Fibroblast of lung (primary cell): ENCODE results near the gene DNAAF3. TPM values are rescaled to one million over a fixed set of nuclear protein-coding genes. Genes with fewer than 3 reads are reported as not detected.

ENCODE experiments used
- DNase-seq, 2 donors: peaks; one replicate each; pipeline versions ENCODE4 v3.0.0 to v3.0.0-alpha.2; 2010; ENCODE audit warnings: low read depth in 2 of 2
- H2AFZ ChIP-seq: 2 replicates; pipeline ENCODE4 v1.5.1; 2012; ENCODE audit warnings: low read length, control low read depth, inconsistent platforms
- H3K27ac ChIP-seq: 2 replicates; pipeline ENCODE4 v1.5.1; 2011; ENCODE audit warnings: low read length, control low read depth; ENCODE audit not compliant: insufficient read depth
- H3K27me3 ChIP-seq: 2 replicates; pipeline ENCODE4 v1.5.1; 2011; ENCODE audit warnings: mild to moderate bottlenecking, low read length; ENCODE audit not compliant: control insufficient read depth, insufficient read depth
- H3K36me3 ChIP-seq: 2 replicates; pipeline ENCODE4 v1.5.1; 2011; ENCODE audit warnings: low read length; ENCODE audit not compliant: control insufficient read depth, insufficient read depth
- H3K4me1 ChIP-seq: 2 replicates; pipeline ENCODE4 v1.5.1; 2011; ENCODE audit warnings: low read length; ENCODE audit not compliant: control insufficient read depth, insufficient read depth; ENCODE audit errors: extremely low read depth
- H3K4me2 ChIP-seq: 2 replicates; pipeline ENCODE4 v1.5.1; 2011; ENCODE audit warnings: low read length, control low read depth; ENCODE audit not compliant: insufficient read depth; ENCODE audit errors: extremely low read depth
- H3K4me3 ChIP-seq, 4 experiments: fragments of 200-600 bp in 1 of 4; sonication (generic) in 1 of 4; replicated peaks in 1 of 4; 2 replicates each; pipeline ENCODE4 v1.5.1; 2011 to 2016; ENCODE audit warnings: low read length in 4 of 4, low read depth in 3 of 4, mild to moderate bottlenecking in 3 of 4, control low read depth in 2 of 4, inconsistent platforms in 1 of 4, mixed read lengths in 1 of 4; ENCODE audit not compliant: insufficient read depth in 1 of 4; ENCODE audit errors: control extremely low read depth in 1 of 4
- H3K79me2 ChIP-seq: 2 replicates; pipeline ENCODE4 v1.5.1; 2012; ENCODE audit warnings: mild to moderate bottlenecking, low read length, inconsistent platforms; ENCODE audit not compliant: control insufficient read depth, insufficient read depth
- H3K9ac ChIP-seq: 2 replicates; pipeline ENCODE4 v1.5.1; 2011; ENCODE audit warnings: mild to moderate bottlenecking, low read length, control low read depth; ENCODE audit not compliant: insufficient read depth
- H3K9me3 ChIP-seq: 2 replicates; pipeline ENCODE4 v1.5.1; 2012; ENCODE audit warnings: low read depth, low read length; ENCODE audit not compliant: control insufficient read depth, insufficient read depth
- H4K20me1 ChIP-seq: 2 replicates; pipeline ENCODE4 v1.5.1; 2011; ENCODE audit warnings: low read length; ENCODE audit not compliant: control insufficient read depth, insufficient read depth; ENCODE audit errors: extremely low read depth
- EZH2 ChIP-seq: IDR thresholded peaks from 2 replicates; pipeline ENCODE4 v1.5.1; 2012; ENCODE audit warnings: low read length, control low read depth, mild to moderate bottlenecking; ENCODE audit errors: missing control alignments
- polyA plus RNA-seq, 2 donors: library from polyadenylated mRNA; depleted of rRNA in 1 of 2; stranded (reverse) in 1 of 2; unstranded in 1 of 2; fragments of >200 nt; gene quantifications; 2 replicates each; pipeline ENCODE4 v1.2.1, GENCODE V29; 2011 to 2012; ENCODE audit warnings: missing spikeins in 1 of 2
- total RNA-seq: library from RNA; depleted of rRNA; stranded (reverse); fragments of >200 nt; gene quantifications from 2 replicates; pipeline ENCODE4 v1.2.1, GENCODE V29; 2014
- TF ChIP-seq, protein P1 (sequence below), 2 donors: IDR thresholded peaks in 1 of 2; conservative IDR thresholded peaks in 1 of 2; 1 replicate in 1 of 2; 2 replicates in 1 of 2; pipeline ENCODE4 v1.5.1; 2011 to 2012; ENCODE audit warnings: low read length in 2 of 2, control low read depth in 1 of 2, inconsistent platforms in 1 of 2, low read depth in 1 of 2, mild to moderate bottlenecking in 1 of 2

DNAAF3 gene
- total and polyA plus RNA-seq, 2 donors (not counting 1 experiment from before 2014, with no cell fraction given): 0.17 to 0.18 TPM

DNA sequence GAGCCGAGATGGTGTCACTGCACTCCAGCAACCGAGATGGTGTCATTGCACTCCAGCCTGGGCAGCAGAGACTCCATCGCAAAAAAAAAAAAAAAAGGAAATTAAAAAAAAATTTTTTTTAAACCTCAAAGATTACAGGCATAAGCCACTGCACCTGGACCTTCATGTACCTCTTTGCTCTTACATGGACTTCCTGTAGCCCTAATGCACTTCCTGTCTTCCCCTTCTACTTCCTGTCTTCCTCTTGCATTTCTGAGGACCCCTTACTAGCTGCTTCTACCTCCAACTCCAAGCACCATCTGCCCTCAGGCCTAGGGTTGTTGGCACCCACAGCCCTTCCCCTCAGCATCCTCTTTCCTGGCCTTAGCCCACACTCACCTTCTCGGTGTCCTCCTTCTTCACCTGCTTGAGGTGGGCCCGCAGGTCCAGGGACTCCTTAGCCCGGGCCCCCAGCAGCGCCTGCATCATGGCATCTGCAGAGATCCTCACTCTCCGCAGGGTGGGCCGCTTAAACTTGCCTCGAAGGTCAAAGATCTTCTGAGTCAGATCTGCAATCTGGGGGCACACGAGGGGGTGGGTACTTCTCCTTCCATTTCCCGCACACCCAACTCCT is 12.7 kb downstream of the DNAAF3 start:
- TF ChIP-seq EZH2: no peak
- TF ChIP-seq, protein P1, sequence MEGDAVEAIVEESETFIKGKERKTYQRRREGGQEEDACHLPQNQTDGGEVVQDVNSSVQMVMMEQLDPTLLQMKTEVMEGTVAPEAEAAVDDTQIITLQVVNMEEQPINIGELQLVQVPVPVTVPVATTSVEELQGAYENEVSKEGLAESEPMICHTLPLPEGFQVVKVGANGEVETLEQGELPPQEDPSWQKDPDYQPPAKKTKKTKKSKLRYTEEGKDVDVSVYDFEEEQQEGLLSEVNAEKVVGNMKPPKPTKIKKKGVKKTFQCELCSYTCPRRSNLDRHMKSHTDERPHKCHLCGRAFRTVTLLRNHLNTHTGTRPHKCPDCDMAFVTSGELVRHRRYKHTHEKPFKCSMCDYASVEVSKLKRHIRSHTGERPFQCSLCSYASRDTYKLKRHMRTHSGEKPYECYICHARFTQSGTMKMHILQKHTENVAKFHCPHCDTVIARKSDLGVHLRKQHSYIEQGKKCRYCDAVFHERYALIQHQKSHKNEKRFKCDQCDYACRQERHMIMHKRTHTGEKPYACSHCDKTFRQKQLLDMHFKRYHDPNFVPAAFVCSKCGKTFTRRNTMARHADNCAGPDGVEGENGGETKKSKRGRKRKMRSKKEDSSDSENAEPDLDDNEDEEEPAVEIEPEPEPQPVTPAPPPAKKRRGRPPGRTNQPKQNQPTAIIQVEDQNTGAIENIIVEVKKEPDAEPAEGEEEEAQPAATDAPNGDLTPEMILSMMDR (conservative IDR thresholded peaks at IDR 0.05 in 1 of 2, IDR thresholded peaks at IDR 0.05 in 1 of 2; ENCODE audit: low read depth in 1 of 2, low read length in 2 of 2): no peak
- no peaks in the 10 kb centered on the region for H4K20me1 ChIP-seq
- no peaks in the 10 kb centered on the region for H3K4me1 ChIP-seq
- H3K9ac ChIP-seq: no peak overlapping the region
- no peak overlapping the region for H3K27ac ChIP-seq
- H3K4me3 ChIP-seq: no peak overlapping the region
- no peak overlapping the region for H2AFZ ChIP-seq
- H3K27me3 ChIP-seq: peaks cover 16% of the 10 kb centered on the region
- H3K4me2 ChIP-seq: no peak overlapping the region
- DNase-seq: no peak
- H3K9me3 ChIP-seq: no peaks in the 10 kb centered on the region
- no peaks in the 10 kb centered on the region for H3K79me2 ChIP-seq
- H3K36me3 ChIP-seq: no peaks in the 10 kb centered on the region

DNA sequence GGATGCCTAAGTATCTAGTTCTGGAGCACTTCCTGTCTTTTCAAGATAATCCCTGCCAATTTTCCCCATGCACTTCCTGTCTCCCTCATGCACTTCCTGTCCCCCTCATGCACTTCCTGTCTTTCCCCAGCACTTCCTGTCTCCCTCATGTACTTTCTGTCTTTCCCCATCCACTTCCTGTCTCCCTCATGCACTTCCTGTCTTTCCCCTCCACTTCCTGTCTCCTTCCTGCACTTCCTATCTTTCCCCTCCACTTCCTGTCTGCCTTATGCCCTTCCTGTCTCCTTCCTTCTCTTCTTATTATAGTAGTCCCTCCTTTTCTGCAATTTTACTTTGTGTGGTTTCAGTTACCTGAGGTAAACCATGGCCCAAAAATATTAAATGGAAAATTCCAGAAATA is 14.4 kb downstream of the DNAAF3 start:
- H3K27ac ChIP-seq: no peak overlapping the region
- no peaks in the 10 kb centered on the region for H3K79me2 ChIP-seq
- H3K4me1 ChIP-seq: no peaks in the 10 kb centered on the region
- H3K9ac ChIP-seq: no peak overlapping the region
- H4K20me1 ChIP-seq: no peaks in the 10 kb centered on the region
- H3K4me2 ChIP-seq: no peak overlapping the region
- no peaks in the 10 kb centered on the region for H3K36me3 ChIP-seq
- H2AFZ ChIP-seq: peak overlapping the region; percentile 34
- TF ChIP-seq, protein P1 (conservative IDR thresholded peaks at IDR 0.05 in 1 of 2, IDR thresholded peaks at IDR 0.05 in 1 of 2; ENCODE audit: low read depth in 1 of 2, low read length in 2 of 2): no peak
- no peak for TF ChIP-seq EZH2
- H3K27me3 ChIP-seq: peaks cover 13% of the 10 kb centered on the region
- H3K9me3 ChIP-seq: no peaks in the 10 kb centered on the region
- no peak overlapping the region for H3K4me3 ChIP-seq
- no peak for DNase-seq

GRCh38 chr19:55149078-55150003 is 17.1 kb downstream of the DNAAF3 start, which contains the start of gene TNNT1:
TSS of gene TNNT1 (minus strand) at chr19:55149206. CDS start at chr19:55147157, 2,049 bp downstream.
- Histone ChIP-seq H2AFZ (no peak within 1 kb of the TSS), H3K36me3 (no peaks in the 10 kb centered on the region), H3K27me3 (peaks cover 18% of the 10 kb centered on the region), H3K4me1 (no peaks in the 10 kb centered on the region), H3K4me3 (no peak within 1 kb of the TSS), H3K27ac (no peak within 1 kb of the TSS), H3K9ac (no peak within 1 kb of the TSS), H4K20me1 (no peaks in the 10 kb centered on the region), H3K79me2 (no peaks in the 10 kb centered on the region), H3K9me3 (no peaks in the 10 kb centered on the region), H3K4me2 (no peak within 1 kb of the TSS)
- no peak for DNase-seq
- TF ChIP-seq, protein P1 (conservative IDR thresholded peaks at IDR 0.05 in 1 of 2, IDR thresholded peaks at IDR 0.05 in 1 of 2; ENCODE audit: low read depth in 1 of 2, low read length in 2 of 2): no peak
- peak; percentile 26 for TF ChIP-seq EZH2
